Astrocyte (in vitro differentiated cells and primary cell): ENCODE data around the gene SLC12A6.

Experiments
- EZH2 ChIP-seq: IDR thresholded peaks from 2 replicates; pipeline ENCODE4 v1.6.1; 2012; ENCODE audit warnings: mild to moderate bottlenecking, low read length, inconsistent platforms; ENCODE audit not compliant: insufficient read depth
- TF ChIP-seq, protein P1 (sequence below): IDR thresholded peaks from 2 replicates; pipeline ENCODE4 v1.5.1; 2011; ENCODE audit warnings: low read depth, mild to moderate bottlenecking, inconsistent platforms, low read length, moderate library complexity; ENCODE audit not compliant: insufficient read depth

GRCh38 chr15:34339946-34340345, 2.4 kb upstream of the SLC12A6 start:
- TF ChIP-seq, protein P1, sequence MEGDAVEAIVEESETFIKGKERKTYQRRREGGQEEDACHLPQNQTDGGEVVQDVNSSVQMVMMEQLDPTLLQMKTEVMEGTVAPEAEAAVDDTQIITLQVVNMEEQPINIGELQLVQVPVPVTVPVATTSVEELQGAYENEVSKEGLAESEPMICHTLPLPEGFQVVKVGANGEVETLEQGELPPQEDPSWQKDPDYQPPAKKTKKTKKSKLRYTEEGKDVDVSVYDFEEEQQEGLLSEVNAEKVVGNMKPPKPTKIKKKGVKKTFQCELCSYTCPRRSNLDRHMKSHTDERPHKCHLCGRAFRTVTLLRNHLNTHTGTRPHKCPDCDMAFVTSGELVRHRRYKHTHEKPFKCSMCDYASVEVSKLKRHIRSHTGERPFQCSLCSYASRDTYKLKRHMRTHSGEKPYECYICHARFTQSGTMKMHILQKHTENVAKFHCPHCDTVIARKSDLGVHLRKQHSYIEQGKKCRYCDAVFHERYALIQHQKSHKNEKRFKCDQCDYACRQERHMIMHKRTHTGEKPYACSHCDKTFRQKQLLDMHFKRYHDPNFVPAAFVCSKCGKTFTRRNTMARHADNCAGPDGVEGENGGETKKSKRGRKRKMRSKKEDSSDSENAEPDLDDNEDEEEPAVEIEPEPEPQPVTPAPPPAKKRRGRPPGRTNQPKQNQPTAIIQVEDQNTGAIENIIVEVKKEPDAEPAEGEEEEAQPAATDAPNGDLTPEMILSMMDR, result no peak
- no peak for TF ChIP-seq EZH2
